H1 (cell line): Measurements from ENCODE around the gene USF1. TPM values are rescaled to one million over a fixed set of nuclear protein-coding genes. Genes with fewer than 3 reads are reported as not detected.

ENCODE experiments used
- CTCF ChIA-PET: fragments of 300-600 bp; sonication (Branson Sonifier 250); formaldehyde crosslinking; loops from one replicate; lab custom pipeline; 2021; ENCODE audit not compliant: partially characterized antibody; lab: Charles Lee
- POLR2A ChIA-PET: fragments of 300-600 bp; sonication (Branson Sonifier 250); formaldehyde crosslinking; loops from one replicate; lab custom pipeline; 2021; ENCODE audit warnings: inconsistent platforms; ENCODE audit not compliant: partially characterized antibody; lab: Charles Lee
- DNase-seq, 2 experiments: peaks; one replicate each; pipeline versions ENCODE4 v3.0.0 to v3.0.0-alpha.2; 2010 to 2022; ENCODE audit warnings: low spot score in 2 of 2, low read depth in 1 of 2, mixed read lengths in 1 of 2
- FAIRE-seq: peaks from 2 replicates; lab custom pipeline; 2011; peaks lifted over from hg19 to GRCh38; lab: Jason Lieb, UNC
- H2AFZ ChIP-seq: 2 replicates; pipeline ENCODE4 v1.8.1; 2012; ENCODE audit warnings: low read length, inconsistent platforms
- H2AK5ac ChIP-seq: 2 replicates; pipeline ENCODE4 v1.6.1; 2013; ENCODE audit warnings: low read depth, low read length
- H2BK120ac ChIP-seq: replicated peaks from 2 replicates; pipeline ENCODE3; 2013; ENCODE audit warnings: low read depth, low read length, inconsistent platforms
- H2BK12ac ChIP-seq: 2 replicates; pipeline ENCODE4 v1.6.1; 2013; ENCODE audit warnings: low read depth, low read length
- H2BK15ac ChIP-seq: 2 replicates; pipeline ENCODE4 v1.6.1; 2013; ENCODE audit warnings: low read length
- H2BK20ac ChIP-seq: 2 replicates; pipeline ENCODE4 v1.6.1; 2013; ENCODE audit warnings: low read length
- H2BK5ac ChIP-seq: 2 replicates; pipeline ENCODE4 v1.6.1; 2013; ENCODE audit warnings: low read depth, low read length
- H3K14ac ChIP-seq: 2 replicates; pipeline ENCODE4 v1.6.1; 2013; ENCODE audit warnings: inconsistent platforms; ENCODE audit not compliant: insufficient read length
- H3K18ac ChIP-seq: 2 replicates; pipeline ENCODE4 v1.6.1; 2013; ENCODE audit warnings: low read length; ENCODE audit errors: extremely low read depth
- H3K23ac ChIP-seq: 2 replicates; pipeline ENCODE4 v1.6.1; 2013; ENCODE audit warnings: inconsistent platforms; ENCODE audit not compliant: insufficient read length
- H3K23me2 ChIP-seq: 2 replicates; pipeline ENCODE4 v1.6.1; 2013; ENCODE audit warnings: low read depth, low read length
- H3K27ac ChIP-seq: 2 replicates; pipeline ENCODE4 v1.6.1; 2011; ENCODE audit warnings: low read depth, low read length, inconsistent platforms
- H3K27me3 ChIP-seq, 4 experiments: replicated peaks in 1 of 4; 1 replicate in 1 of 4; 2 replicates in 3 of 4; pipeline versions ENCODE4 v1.6.1 to v1.8.1; 2011 to 2013; ENCODE audit warnings: low read length in 3 of 4, mild to moderate bottlenecking in 3 of 4, inconsistent platforms in 2 of 4, mixed read lengths in 2 of 4, moderate library complexity in 1 of 4; ENCODE audit not compliant: control insufficient read depth in 3 of 4, insufficient read depth in 3 of 4; ENCODE audit errors: extremely low read depth in 1 of 4
- H3K36me3 ChIP-seq, 4 experiments: 2 replicates each; pipeline versions ENCODE4 v1.6.1 to v1.8.1; 2011 to 2013; ENCODE audit warnings: mild to moderate bottlenecking in 4 of 4, low read length in 3 of 4, moderate library complexity in 2 of 4, control low read depth in 1 of 4, inconsistent platforms in 1 of 4; ENCODE audit not compliant: insufficient read depth in 4 of 4, control insufficient read depth in 2 of 4
- H3K4ac ChIP-seq: replicated peaks from 2 replicates; pipeline ENCODE3; 2013; ENCODE audit warnings: low read length, low read depth, mixed read lengths, inconsistent platforms; ENCODE audit not compliant: insufficient read length
- H3K4me1 ChIP-seq, 4 experiments: replicated peaks in 1 of 4; 1 replicate in 1 of 4; 2 replicates in 3 of 4; pipeline versions ENCODE4 v1.6.1 to v1.8.1; 2011 to 2013; ENCODE audit warnings: low read length in 3 of 4, inconsistent platforms in 2 of 4, mixed read lengths in 1 of 4; ENCODE audit not compliant: insufficient read depth in 4 of 4, control insufficient read depth in 3 of 4
- H3K4me2 ChIP-seq, 2 experiments: 2 replicates each; pipeline versions ENCODE4 v1.6.1 to v1.8.1; 2011 to 2013; ENCODE audit warnings: low read depth in 2 of 2, low read length in 2 of 2, control low read depth in 1 of 2, inconsistent platforms in 1 of 2, mild to moderate bottlenecking in 1 of 2; ENCODE audit not compliant: insufficient read depth in 1 of 2
- H3K4me3 ChIP-seq, 4 experiments: fragments of 200-600, 300-600 bp in 1 of 4; sonication (generic), shearing (Covaris generic), sonication (Bioruptor Twin) in 1 of 4; 2 replicates each; pipeline versions ENCODE4 v1.5.1 to v1.8.1; 2011 to 2016; ENCODE audit warnings: low read length in 4 of 4, low read depth in 3 of 4, control low read depth in 2 of 4, inconsistent platforms in 2 of 4, mild to moderate bottlenecking in 2 of 4, mixed read lengths in 1 of 4, moderate library complexity in 1 of 4; ENCODE audit not compliant: insufficient read depth in 2 of 4; ENCODE audit errors: extremely low read depth in 1 of 4
- H3K56ac ChIP-seq: replicated peaks from 2 replicates; pipeline ENCODE3; 2013; ENCODE audit warnings: low read depth, mild to moderate bottlenecking, mixed read lengths, low read length, inconsistent platforms; ENCODE audit not compliant: insufficient read length
- H3K79me1 ChIP-seq: 2 replicates; pipeline ENCODE4 v1.6.1; 2013; ENCODE audit warnings: low read depth, low read length, control low read depth
- H3K79me2 ChIP-seq, 2 experiments: 2 replicates each; pipeline versions ENCODE4 v1.6.1 to v1.8.1; 2012 to 2013; ENCODE audit warnings: low read length in 2 of 2, mild to moderate bottlenecking in 2 of 2, inconsistent platforms in 1 of 2; ENCODE audit not compliant: insufficient read depth in 2 of 2, control insufficient read depth in 1 of 2
- H3K9ac ChIP-seq, 4 experiments: replicated peaks in 1 of 4; 1 replicate in 1 of 4; 2 replicates in 3 of 4; pipeline versions ENCODE4 v1.6.1 to v1.8.1; 2011 to 2013; ENCODE audit warnings: low read depth in 3 of 4, low read length in 3 of 4, control low read depth in 2 of 4, mild to moderate bottlenecking in 2 of 4, moderate library complexity in 2 of 4, inconsistent platforms in 1 of 4; ENCODE audit errors: extremely low read depth in 1 of 4
- H3K9me3 ChIP-seq, 2 experiments: 2 replicates each; pipeline versions ENCODE4 v1.6.1 to v1.8.1; 2012 to 2013; ENCODE audit warnings: mild to moderate bottlenecking in 2 of 2, moderate library complexity in 2 of 2, control low read depth in 1 of 2, inconsistent platforms in 1 of 2, low read depth in 1 of 2, low read length in 1 of 2, mixed read lengths in 1 of 2; ENCODE audit not compliant: insufficient read depth in 2 of 2
- H4K20me1 ChIP-seq, 2 experiments: replicated peaks in 1 of 2; 2 replicates each; pipeline versions ENCODE3 to v1.8.1; 2011 to 2013; ENCODE audit warnings: inconsistent platforms in 2 of 2, low read length in 2 of 2, mild to moderate bottlenecking in 1 of 2; ENCODE audit not compliant: insufficient read depth in 2 of 2, control insufficient read depth in 1 of 2
- H4K5ac ChIP-seq: 2 replicates; pipeline ENCODE4 v1.6.1; 2013; ENCODE audit warnings: low read length, low read depth, mixed read lengths, inconsistent platforms; ENCODE audit not compliant: insufficient read length
- H4K8ac ChIP-seq: 2 replicates; pipeline ENCODE4 v1.8.0; 2013; ENCODE audit warnings: mild to moderate bottlenecking, moderate library complexity, low read length, inconsistent platforms; ENCODE audit not compliant: insufficient read depth; ENCODE audit errors: extremely low read depth
- H4K91ac ChIP-seq: replicated peaks from 2 replicates; pipeline ENCODE3; 2013; ENCODE audit warnings: low read length, mixed read lengths, inconsistent platforms; ENCODE audit not compliant: insufficient read length
- CHD2 ChIP-seq: IDR thresholded peaks from 2 replicates; pipeline ENCODE4 v1.6.1; 2012; ENCODE audit warnings: low read length, improper control_type of control experiment
- YY1 ChIP-seq: IDR thresholded peaks from 2 replicates; pipeline ENCODE4 v1.6.1; 2011; ENCODE audit warnings: low read depth, mild to moderate bottlenecking, low read length
- WGBS, 2 experiments: shearing (Covaris generic) in 1 of 2; methylation state at CpG; one replicate each; pipeline versions ENCODE4 v1.1.6 to v1.1.7; 2013 to 2015; ENCODE audit warnings: low lambda C conversion rate in 2 of 2, mixed read lengths in 2 of 2, inconsistent platforms in 1 of 2, low coverage in 1 of 2, missing lambda C conversion rate in 1 of 2; ENCODE audit not compliant: insufficient replicate concordance in 2 of 2, insufficient coverage in 1 of 2, insufficient read length in 1 of 2; ENCODE audit errors: extremely low coverage in 1 of 2, missing lambda C conversion rate in 1 of 2; 5-methylcytosine and 5-hydroxymethylcytosine counted together
- polyA plus RNA-seq, 7 experiments: library from polyadenylated mRNA; depleted of rRNA in 3 of 7; stranded (reverse) in 5 of 7; unstranded in 2 of 7; fragments of >200 nt in 5 of 7; fragments of 200-250 nt in 2 of 7; gene quantifications; 1 replicate in 5 of 7; 2 replicates in 1 of 7; 4 replicates in 1 of 7; pipeline versions ENCODE4 v1.2.1 to v1.2.3, GENCODE V29; 2011 to 2013; ENCODE audit warnings: missing spikeins in 2 of 7, mixed read lengths in 2 of 7
- total RNA-seq: library from RNA; stranded (reverse); fragmentation: NEBNext Ultra II Directional; extraction: Animal tissue kit (Norgen Biotek cat#: 25700); gene quantifications from 2 replicates; pipeline ENCODE4 v1.2.1, GENCODE V29; 2021

Gene USF1
- total and polyA plus RNA-seq, 2 of the 8 experiments (the other 6 are each of a cell fraction or from before 2014, with no cell fraction given): 45.7 to 68.9 TPM

DNA sequence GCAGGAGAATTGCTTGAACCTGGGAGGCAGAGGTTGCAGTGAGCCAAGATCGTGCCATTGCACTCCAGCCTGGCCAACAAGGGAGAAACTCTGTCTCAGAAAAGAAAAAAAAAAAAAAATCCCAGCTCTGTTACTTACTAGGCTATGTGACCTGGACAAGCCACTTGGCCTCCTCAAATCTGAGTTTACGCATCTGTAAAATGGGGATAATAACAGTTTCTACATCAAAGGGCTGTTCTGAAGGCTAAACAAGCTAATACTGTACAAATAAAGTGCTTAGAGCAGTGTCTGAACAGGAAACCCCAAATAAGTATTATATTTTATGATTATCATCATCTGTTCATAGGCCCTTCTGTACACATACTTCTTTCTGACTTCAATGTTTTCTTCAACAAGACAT is 38.4 kb downstream of the USF1 start:
- peaks cover 32 to 92% of the 10 kb centered on the region in 2 experiments for H3K79me2 ChIP-seq
- no peak for FAIRE-seq
- CTCF ChIA-PET: interaction anchor here (0.6 to 9.8 kb wide), 4 partner anchors 9 to 44 kb away, joined by 3 to 58 read pairs (median 7); partner anchors contain the start of gene F11R

More for the DNA sequence above, 38.4 kb downstream of the USF1 start:
- no peak overlapping the region for H4K5ac ChIP-seq
- H2BK15ac ChIP-seq: no peak overlapping the region
- H3K79me1 ChIP-seq: peaks cover 9% of the 10 kb centered on the region
- no peaks in the 10 kb centered on the region for H3K9me3 ChIP-seq
- WGBS, 2 experiments: 90% methylated on average over 2 of the region's 2 CpGs; no CpG with 5 or more reads in 1 of the 2 experiments
- no peaks in the 10 kb centered on the region for H3K27me3 ChIP-seq
- H3K27ac ChIP-seq: no peak overlapping the region
- H2BK20ac ChIP-seq: no peak overlapping the region
- H4K8ac ChIP-seq: no peak overlapping the region
- no peak for TF ChIP-seq CHD2
- no peak for TF ChIP-seq YY1
- H3K36me3 ChIP-seq: peaks cover 0 to 7% (median 2%) of the 10 kb centered on the region in 4 experiments; a peak in 3 of 8 replicates
- no peak for DNase-seq
- H2BK120ac ChIP-seq: no peak overlapping the region
- no peak overlapping the region for H3K18ac ChIP-seq
- no peak overlapping the region for H2AK5ac ChIP-seq
- no peak overlapping the region for H4K91ac ChIP-seq
- no peak overlapping the region for H3K4ac ChIP-seq
- H3K23ac ChIP-seq: no peak overlapping the region
- H2AFZ ChIP-seq: no peak overlapping the region
- no peak overlapping the region for H2BK12ac ChIP-seq
- H3K56ac ChIP-seq: no peak overlapping the region
- POLR2A ChIA-PET: interaction anchor here (0.6 to 2.5 kb wide), 8 partner anchors 11 to 125 kb away, joined by 3 to 7 read pairs (median 3); partner anchors contain the start of genes DEDD and F11R
- H3K4me1 ChIP-seq: no peaks in the 10 kb centered on the region; a peak in 1 of 7 replicates
- no peak overlapping the region for H3K9ac ChIP-seq
- no peak overlapping the region for H3K4me2 ChIP-seq
- no peak overlapping the region for H3K4me3 ChIP-seq
- H3K14ac ChIP-seq: no peak overlapping the region
- H2BK5ac ChIP-seq: no peak overlapping the region
- H3K23me2 ChIP-seq: no peaks in the 10 kb centered on the region
- peaks cover 7 to 19% of the 10 kb centered on the region in 2 experiments for H4K20me1 ChIP-seq
